Naive thymus-derived CD8-positive, alpha-beta T cell (primary cell): ENCODE results near the gene EPHX1. TPM values are rescaled to one million over a fixed set of nuclear protein-coding genes. Genes with fewer than 3 reads are reported as not detected.
A peak's percentile ranks its signal among the peaks of the same experiment; 100 is the strongest.

ENCODE experiments used
- ATAC-seq, 2 donors: fragments of 150-1000 bp; cut with Tn5 transposase in 1 of 2; sonication (Bioruptor Pico), chemical (Tn5 transposase) in 1 of 2; 1 replicate in 1 of 2; 2 replicates in 1 of 2; pipeline ENCODE4 v1.10.0; 2021; ENCODE audit warnings: mild to moderate bottlenecking in 2 of 2, moderate library complexity in 2 of 2
- POLR2A ChIA-PET: fragments of 350-600 bp; sonication (Branson Sonifier 250); formaldehyde crosslinking; loops from one replicate; lab custom pipeline; 2021; ENCODE audit warnings: antibody characterized with exemption; lab: Charles Lee
- DNase-seq, 10 donors: peaks; one replicate each; pipeline versions ENCODE4 v3.0.0 to v3.0.0-alpha.2; 2020 to 2022
- H3K27ac Mint-ChIP-seq, 10 donors: one replicate each; pipeline ENCODE4 v1.8.0; 2020 to 2022; ENCODE audit warnings: mild to moderate bottlenecking in 10 of 10, mixed read lengths in 10 of 10, moderate library complexity in 4 of 10, inconsistent platforms in 1 of 10
- H3K27me3 Mint-ChIP-seq, 5 donors: one replicate each; pipeline ENCODE4 v1.8.0; 2021 to 2022; ENCODE audit warnings: mixed read lengths in 5 of 5
- H3K36me3 Mint-ChIP-seq, 3 donors: one replicate each; pipeline ENCODE4 v1.8.0; 2020 to 2022; ENCODE audit warnings: mixed read lengths in 3 of 3, mild to moderate bottlenecking in 2 of 3, inconsistent platforms in 1 of 3
- H3K4me1 Mint-ChIP-seq, 4 donors: one replicate each; pipeline ENCODE4 v1.8.0; 2021 to 2022; ENCODE audit warnings: mixed read lengths in 4 of 4
- H3K4me3 Mint-ChIP-seq, 10 donors: one replicate each; pipeline ENCODE4 v1.8.0; 2020 to 2022; ENCODE audit warnings: mild to moderate bottlenecking in 10 of 10, mixed read lengths in 10 of 10, moderate library complexity in 6 of 10, inconsistent platforms in 1 of 10
- H3K9me3 Mint-ChIP-seq, 9 donors: one replicate each; pipeline ENCODE4 v1.8.0; 2020 to 2022; ENCODE audit warnings: mixed read lengths in 9 of 9, mild to moderate bottlenecking in 3 of 9, inconsistent platforms in 1 of 9, moderate library complexity in 1 of 9
- polyA plus RNA-seq, 3 donors: library from polyadenylated mRNA; unstranded; fragments of 300-500 nt; fragmentation: Illumina TruSeq; gene quantifications; one replicate each; pipeline ENCODE4 v1.2.3, GENCODE V29; 2021
- total RNA-seq, 8 experiments: library from RNA in 2 of 8; stranded (reverse) in 2 of 8; gene quantifications; one replicate each; pipeline ENCODE4 v1.2.3 and lab custom pipeline; 2021 to 2026

Gene EPHX1
- total and polyA plus RNA-seq, 5 experiments from 2014 or later: 1.6 to 5.9 (median 2.8) TPM

DNA sequence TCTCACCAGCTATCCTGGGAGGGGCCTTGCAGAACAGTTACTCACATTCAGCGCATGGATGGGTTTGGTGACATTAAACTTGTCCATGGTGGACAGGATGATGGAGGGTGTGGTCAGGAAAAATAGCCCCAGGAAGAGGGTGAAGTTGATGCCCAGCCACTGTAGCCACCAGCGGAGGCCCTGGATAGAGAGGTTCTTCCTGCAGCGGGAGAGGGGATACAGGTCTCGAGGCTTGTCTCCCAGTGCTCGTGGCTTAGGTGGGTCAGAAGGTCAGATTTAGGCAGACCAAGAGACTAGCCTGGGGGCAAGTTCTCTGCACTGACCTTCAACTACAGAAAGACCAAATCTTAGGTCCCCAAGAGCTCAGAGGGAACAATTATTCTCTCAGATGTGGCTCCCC lies 49.2 kb downstream of the EPHX1 start:
- no peaks in the 10 kb centered on the region for H3K27me3 Mint-ChIP-seq
- H3K27ac Mint-ChIP-seq: peak overlapping the region in 5 of 10 donors; percentile 17 to 80 (median 64)
- peak in 1 of 10 donors; percentile 54 for DNase-seq
- H3K36me3 Mint-ChIP-seq: peaks cover 4 to 97% (median 35%) of the 10 kb centered on the region in 3 donors
- H3K4me3 Mint-ChIP-seq: no peak overlapping the region
- POLR2A ChIA-PET: interaction anchor here (1.3 to 3.2 kb wide), 6 partner anchors 11 to 64 kb away, joined by 3 to 12 read pairs (median 4); partner anchors contain the start of genes PYCR2 and TMEM63A
- no peak for ATAC-seq
- H3K9me3 Mint-ChIP-seq: no peaks in the 10 kb centered on the region
- peaks cover 10 to 26% (median 20%) of the 10 kb centered on the region in 4 donors for H3K4me1 Mint-ChIP-seq

DNA sequence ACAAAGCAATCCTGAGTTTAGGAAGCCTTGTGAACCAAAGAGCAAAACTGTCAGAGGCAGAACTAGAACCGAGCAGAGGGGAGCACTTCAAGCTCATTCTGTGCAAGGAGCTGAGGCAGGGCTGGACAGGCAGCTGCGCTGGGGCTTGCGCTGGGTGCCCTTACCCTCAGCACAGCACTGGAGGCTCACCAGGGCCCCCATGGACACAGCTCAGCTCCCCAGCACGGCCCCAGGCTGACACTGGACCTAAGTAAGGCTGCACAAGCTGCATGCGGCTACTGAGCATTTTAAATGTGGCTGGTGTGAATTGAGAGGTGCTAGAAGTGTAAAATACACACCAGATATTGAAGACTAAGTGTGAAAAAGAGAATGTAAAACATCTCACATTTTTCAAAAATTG lies 50.2 kb downstream of the EPHX1 start:
- peaks cover 0 to 95% (median 29%) of the 10 kb centered on the region in 3 donors for H3K36me3 Mint-ChIP-seq
- ATAC-seq (no peak), DNase-seq (peak in 1 of 10 donors; percentile 43)
- no peaks in the 10 kb centered on the region for H3K9me3 Mint-ChIP-seq
- POLR2A ChIA-PET: interaction anchor here (1.2 to 3.2 kb wide), 6 partner anchors 10 to 37 kb away, joined by 3 to 12 read pairs (median 7); partner anchors contain the start of gene TMEM63A
- peak overlapping the region in 6 of 10 donors; percentile 34 to 75 (median 64) for H3K27ac Mint-ChIP-seq
- no peaks in the 10 kb centered on the region for H3K27me3 Mint-ChIP-seq
- H3K4me1 Mint-ChIP-seq: peaks cover 7 to 27% (median 19%) of the 10 kb centered on the region in 4 donors
- no peak overlapping the region for H3K4me3 Mint-ChIP-seq

DNA sequence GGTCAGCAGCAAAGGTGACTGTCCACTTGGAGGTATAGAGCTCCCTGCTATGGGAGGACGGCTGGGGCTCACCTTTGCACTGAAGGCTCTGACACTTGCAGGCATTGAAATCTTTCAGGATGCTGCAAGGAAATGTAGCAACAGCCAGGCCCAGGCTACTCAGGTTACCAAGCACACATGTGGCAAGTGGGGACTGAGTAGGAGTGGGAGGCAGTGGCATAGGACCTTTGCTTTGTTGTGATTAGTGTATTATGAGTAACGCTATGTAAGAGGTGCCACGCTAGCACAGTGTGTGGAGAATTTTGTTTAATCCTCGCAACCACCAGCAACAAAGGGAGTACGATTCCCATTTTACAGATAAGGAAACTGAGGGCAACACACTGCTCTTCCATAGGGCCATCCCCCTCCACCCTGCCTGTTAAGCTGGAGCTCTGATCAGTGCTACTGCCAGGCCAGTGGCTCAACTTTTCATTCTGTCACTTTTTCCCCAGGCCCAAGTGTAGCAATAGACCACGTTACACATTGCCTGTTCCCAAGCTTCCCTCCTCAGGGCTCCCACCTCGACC lies 51.0 kb downstream of the EPHX1 start:
- H3K27ac Mint-ChIP-seq: peak overlapping the region in 7 of 10 donors; percentile 4 to 75 (median 63)
- peak in 1 of 10 donors; percentile 24 for DNase-seq
- POLR2A ChIA-PET: interaction anchor here (0.8 to 3.2 kb wide), 8 partner anchors 13 to 394 kb away, joined by 3 to 12 read pairs (median 4); partner anchors contain the start of gene SRP9

DNA sequence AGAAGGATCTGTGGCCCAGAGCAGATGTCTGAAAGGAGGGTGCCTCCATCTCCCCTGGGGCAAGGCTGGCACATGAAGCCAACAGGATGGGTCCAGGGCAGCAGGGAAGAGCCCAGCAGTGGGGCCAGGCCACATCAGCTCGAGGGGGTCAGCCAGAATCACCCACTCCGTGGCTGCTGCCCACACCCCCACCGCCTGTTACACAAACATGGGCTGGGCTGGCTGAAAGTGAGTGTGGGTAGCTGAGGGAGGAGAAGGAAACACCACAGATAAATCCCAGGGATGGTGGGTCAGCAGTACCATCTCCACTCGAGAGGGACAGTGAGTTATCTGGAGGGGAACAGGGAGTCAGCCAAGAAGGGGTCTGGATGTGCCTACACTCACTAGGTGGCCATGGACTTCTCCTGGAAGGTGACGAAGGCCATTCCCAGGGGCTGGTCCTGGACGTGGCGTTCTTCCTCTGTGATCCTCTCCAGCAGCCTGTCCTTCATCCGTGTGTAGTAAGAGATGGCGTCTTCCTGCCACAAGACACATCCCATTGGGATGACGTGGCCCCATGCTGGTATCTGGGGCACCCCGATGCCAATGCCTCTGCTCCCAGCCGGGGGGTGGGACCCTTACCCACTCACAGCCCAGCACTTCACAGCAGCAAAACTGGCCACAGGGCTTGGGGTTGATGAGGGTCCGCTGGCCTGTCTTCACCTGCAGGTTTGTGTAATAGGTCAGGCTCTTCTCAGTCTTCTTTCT lies 52.1 kb downstream of the EPHX1 start:
- peak overlapping the region in 7 of 10 donors; percentile 19 to 77 (median 54) for H3K27ac Mint-ChIP-seq
- POLR2A ChIA-PET: interaction anchor here (0.8 to 5.4 kb wide), 8 partner anchors 11 to 395 kb away, joined by 3 to 35 read pairs (median 4); partner anchors contain the start of genes LEFTY1 and SRP9

More for the DNA sequence above, 51.0 kb downstream of the EPHX1 start:
- no peak for ATAC-seq
- H3K4me3 Mint-ChIP-seq: no peak overlapping the region
- peaks cover 0 to 95% (median 31%) of the 10 kb centered on the region in 3 donors for H3K36me3 Mint-ChIP-seq
- no peaks in the 10 kb centered on the region for H3K27me3 Mint-ChIP-seq
- H3K9me3 Mint-ChIP-seq: no peaks in the 10 kb centered on the region
- H3K4me1 Mint-ChIP-seq: peaks cover 10 to 33% (median 25%) of the 10 kb centered on the region in 4 donors

DNA sequence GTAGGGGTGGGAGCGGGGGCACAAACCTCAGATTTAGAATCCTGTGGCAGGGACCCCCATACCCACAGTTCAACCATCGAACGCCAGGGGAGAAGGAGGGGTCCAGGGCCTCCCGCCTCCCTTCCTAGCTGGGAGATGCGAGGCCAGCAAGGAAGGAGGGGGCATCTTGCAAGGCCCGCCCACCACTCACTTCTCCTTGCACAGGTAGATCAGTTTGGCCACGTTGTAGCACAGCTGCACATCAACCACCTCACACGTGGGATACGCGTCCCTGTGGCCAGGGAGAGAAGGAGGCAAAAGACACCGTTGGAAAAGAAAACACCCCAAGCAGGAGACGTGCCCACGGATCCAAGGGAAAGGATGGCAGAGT lies 52.6 kb downstream of the EPHX1 start:
- peak overlapping the region in 5 of 10 donors; percentile 19 to 71 (median 54) for H3K27ac Mint-ChIP-seq
- DNase-seq: peak in 1 of 10 donors; percentile 56
- H3K4me1 Mint-ChIP-seq: peaks cover 21 to 43% (median 36%) of the 10 kb centered on the region in 4 donors
- H3K9me3 Mint-ChIP-seq: no peaks in the 10 kb centered on the region
- no peak overlapping the region for H3K4me3 Mint-ChIP-seq
- no peak for ATAC-seq
- POLR2A ChIA-PET: interaction anchor here (0.9 to 5.8 kb wide), 3 partner anchors 12 to 21 kb away, joined by 4 to 92 read pairs (median 35); partner anchors contain the start of gene TMEM63A
- no peaks in the 10 kb centered on the region for H3K27me3 Mint-ChIP-seq
- H3K36me3 Mint-ChIP-seq: peaks cover 0 to 94% (median 29%) of the 10 kb centered on the region in 3 donors

More for the DNA sequence above, 52.1 kb downstream of the EPHX1 start:
- no peaks in the 10 kb centered on the region for H3K27me3 Mint-ChIP-seq
- H3K9me3 Mint-ChIP-seq: no peaks in the 10 kb centered on the region
- H3K4me3 Mint-ChIP-seq: no peak overlapping the region
- peaks cover 0 to 94% (median 29%) of the 10 kb centered on the region in 3 donors for H3K36me3 Mint-ChIP-seq
- DNase-seq (peak in 1 of 10 donors; percentile 19), ATAC-seq (no peak)
- peaks cover 19 to 37% (median 31%) of the 10 kb centered on the region in 4 donors for H3K4me1 Mint-ChIP-seq

DNA sequence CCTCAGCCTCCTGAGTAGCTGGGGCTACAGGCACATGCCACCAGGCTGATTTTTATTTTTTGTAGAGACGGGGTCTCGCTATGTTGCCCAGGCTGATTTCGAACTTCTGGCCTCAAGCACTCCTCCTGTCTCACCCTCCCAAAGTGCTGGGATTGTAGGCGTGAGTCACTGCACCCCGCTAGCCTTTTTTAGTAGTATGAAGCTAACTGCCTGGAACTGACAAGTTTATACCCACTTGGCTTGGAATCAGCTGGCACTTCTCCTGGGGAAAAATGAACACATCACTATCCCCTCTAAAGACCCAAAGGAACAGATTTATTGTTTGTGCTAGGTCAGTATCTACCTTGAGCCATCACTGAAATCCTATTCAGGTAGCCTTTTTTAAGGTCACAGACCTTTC lies 53.2 kb downstream of the EPHX1 start:
- POLR2A ChIA-PET: interaction anchor here (0.9 to 5.8 kb wide), 3 partner anchors 13 to 21 kb away, joined by 4 to 92 read pairs (median 35); partner anchors contain the start of gene TMEM63A
- no peaks in the 10 kb centered on the region for H3K9me3 Mint-ChIP-seq
- H3K27me3 Mint-ChIP-seq: no peaks in the 10 kb centered on the region
- DNase-seq: peak in 1 of 10 donors; percentile 10
- no peak overlapping the region for H3K4me3 Mint-ChIP-seq
- H3K36me3 Mint-ChIP-seq: peaks cover 0 to 94% (median 25%) of the 10 kb centered on the region in 3 donors
- H3K27ac Mint-ChIP-seq: peak overlapping the region in 4 of 10 donors; percentile 39 to 71 (median 47)
- H3K4me1 Mint-ChIP-seq: peaks cover 22 to 49% (median 37%) of the 10 kb centered on the region in 4 donors
- ATAC-seq: no peak

DNA sequence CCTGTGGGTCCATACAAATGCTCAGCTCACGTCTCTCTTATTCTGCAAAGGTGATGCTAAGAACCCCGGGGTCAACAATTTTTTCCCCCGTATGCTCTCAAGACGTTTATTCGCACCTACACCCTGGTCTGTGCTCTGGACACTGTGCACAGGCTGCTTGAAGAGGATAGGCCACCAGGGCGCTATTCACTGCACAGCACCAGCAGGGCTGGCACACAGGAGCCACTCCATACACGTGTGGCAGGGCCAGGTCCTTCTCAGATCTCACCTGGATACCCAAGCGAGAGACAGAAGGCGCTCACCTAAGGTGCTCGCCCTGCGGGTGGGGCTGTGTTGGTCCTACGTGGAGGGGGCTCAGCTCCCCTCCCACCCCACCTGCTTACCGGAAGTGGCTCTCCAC lies 55.6 kb downstream of the EPHX1 start:
- Mint-ChIP-seq H3K27me3 (no peaks in the 10 kb centered on the region), H3K9me3 (no peaks in the 10 kb centered on the region), H3K4me1 (peaks cover 22 to 55% (median 40%) of the 10 kb centered on the region in 4 donors), H3K36me3 (peaks cover 0 to 95% (median 23%) of the 10 kb centered on the region in 3 donors), H3K27ac (peak overlapping the region; percentile 82 to 95 (median 90)), H3K4me3 (peak overlapping the region in 8 of 10 donors; percentile 45 to 82 (median 74))
- POLR2A ChIA-PET: interaction anchor here (0.6 to 5.8 kb wide), 15 partner anchors 9 to 398 kb away, joined by 3 to 92 read pairs (median 5); partner anchors contain the start of genes PYCR2, SRP9 and TMEM63A
- ATAC-seq (peak in 1 of 2 donors; percentile 48), DNase-seq (peak in 1 of 10 donors; percentile 23)

DNA sequence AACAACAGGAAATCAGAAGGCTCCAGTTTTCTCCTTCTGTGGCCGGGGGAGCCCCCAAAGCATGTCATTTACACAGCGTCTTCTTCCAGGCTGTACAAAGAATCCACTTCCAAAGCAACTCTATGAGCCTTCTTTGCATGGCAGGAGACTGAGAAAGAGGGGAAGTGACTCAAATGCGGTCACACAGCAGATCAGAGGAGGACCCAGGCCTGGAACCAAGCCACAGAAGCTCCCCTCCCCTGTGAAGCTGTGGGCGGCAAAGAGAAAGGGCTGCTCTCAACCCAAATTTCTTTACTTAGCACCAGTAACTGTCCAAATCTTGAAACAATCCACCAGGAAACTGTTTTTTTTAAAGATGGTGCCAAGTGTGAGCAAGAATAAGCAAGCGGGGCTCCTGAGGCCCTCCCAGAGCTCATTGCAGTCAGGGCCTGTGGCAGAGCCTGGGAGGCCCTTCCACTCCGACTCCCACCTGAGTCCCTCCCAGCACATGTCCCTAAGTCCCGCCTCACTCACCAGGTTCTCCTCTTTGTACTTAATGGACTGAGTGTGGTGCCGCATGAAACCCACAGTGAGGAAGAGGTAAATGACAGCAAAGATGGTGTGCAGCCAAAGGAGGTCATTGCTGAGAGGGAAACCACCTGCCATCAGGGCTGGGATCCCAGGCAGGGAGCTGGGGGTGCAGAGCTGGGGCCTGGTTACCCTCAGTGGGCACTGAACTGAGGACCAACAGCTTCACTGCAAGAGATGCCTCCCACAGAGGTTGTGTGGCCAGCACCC lies 56.3 kb downstream of the EPHX1 start:
- ATAC-seq (peak; percentile 89 to 94), DNase-seq (peak; percentile 36 to 87 (median 76))
- peak overlapping the region; percentile 53 to 82 (median 74) for H3K4me3 Mint-ChIP-seq
- H3K27me3 Mint-ChIP-seq: no peaks in the 10 kb centered on the region
- no peaks in the 10 kb centered on the region for H3K9me3 Mint-ChIP-seq
- H3K4me1 Mint-ChIP-seq: peaks cover 22 to 56% (median 44%) of the 10 kb centered on the region in 4 donors
- H3K27ac Mint-ChIP-seq: peak overlapping the region; percentile 82 to 95 (median 90)
- H3K36me3 Mint-ChIP-seq: peaks cover 0 to 95% (median 20%) of the 10 kb centered on the region in 3 donors
- POLR2A ChIA-PET: interaction anchor here (0.6 to 5.8 kb wide), 15 partner anchors 8 to 426 kb away, joined by 3 to 92 read pairs (median 5); partner anchors contain the start of genes PYCR2, SRP9 and TMEM63A

DNA sequence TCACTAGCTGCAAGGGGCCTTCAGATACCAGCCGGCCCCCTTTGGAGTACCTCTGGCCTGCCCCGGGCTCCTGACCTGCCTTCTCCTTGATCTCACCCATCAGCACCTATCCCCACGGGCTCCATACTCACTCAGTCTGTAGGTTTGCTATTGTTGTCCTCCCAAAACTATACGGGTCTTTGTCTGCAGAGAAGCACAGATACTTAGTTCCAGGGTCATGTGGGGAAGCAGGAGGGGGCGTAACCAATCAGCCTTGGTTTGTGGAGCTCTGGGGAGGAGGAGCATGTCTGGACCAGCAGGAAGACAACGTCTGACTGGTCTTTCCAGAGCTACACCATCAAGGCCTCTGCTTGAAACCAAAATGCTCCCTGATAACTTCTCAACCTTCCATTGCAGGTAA lies 57.1 kb downstream of the EPHX1 start:
- Mint-ChIP-seq H3K27me3 (no peaks in the 10 kb centered on the region), H3K4me3 (peak overlapping the region; percentile 15 to 82 (median 71)), H3K27ac (peak overlapping the region; percentile 71 to 95 (median 89)), H3K36me3 (peaks cover 0 to 95% (median 18%) of the 10 kb centered on the region in 3 donors), H3K4me1 (peaks cover 24 to 61% (median 47%) of the 10 kb centered on the region in 4 donors), H3K9me3 (no peaks in the 10 kb centered on the region)
- POLR2A ChIA-PET: interaction anchor here (0.6 to 5.8 kb wide), 7 partner anchors 9 to 113 kb away, joined by 3 to 92 read pairs (median 11); partner anchors contain the start of genes SRP9 and TMEM63A
- DNase-seq (peak in 1 of 10 donors; percentile 23), ATAC-seq (no peak)

DNA sequence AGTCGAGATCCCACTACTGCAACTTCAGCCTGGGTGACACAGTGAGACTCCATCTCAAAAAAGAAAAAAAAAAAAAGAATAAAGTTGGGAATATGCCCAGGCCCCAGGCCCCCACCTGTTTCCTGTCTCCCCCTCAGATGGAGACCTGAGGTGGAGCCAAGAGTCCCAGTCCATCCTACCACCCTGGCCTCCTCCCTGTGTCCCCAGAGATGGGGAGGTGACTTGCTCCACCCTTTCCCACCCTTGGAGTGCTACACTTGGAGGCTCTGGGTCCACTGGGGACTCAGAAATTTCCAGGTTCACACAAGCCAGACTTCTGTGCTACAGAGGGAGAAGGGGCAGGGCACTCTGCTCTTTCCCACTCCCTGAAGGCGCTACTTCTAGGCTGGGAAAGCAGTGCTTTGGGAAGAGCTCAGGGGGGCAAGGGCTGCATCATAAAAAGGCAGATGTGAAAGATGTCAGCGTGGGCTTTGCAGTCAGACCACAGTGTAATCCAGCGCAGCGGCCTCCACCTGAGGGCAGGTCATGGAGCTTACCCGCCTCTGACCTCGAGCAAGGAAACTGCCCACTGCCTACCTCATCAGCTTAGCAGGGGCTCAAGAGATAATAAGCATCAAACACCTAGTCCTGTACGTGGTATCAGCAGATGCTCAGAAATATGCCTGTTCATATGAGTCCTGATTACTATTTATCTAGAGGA lies 58.9 kb downstream of the EPHX1 start:
- H3K9me3 Mint-ChIP-seq: no peaks in the 10 kb centered on the region
- H3K27me3 Mint-ChIP-seq: no peaks in the 10 kb centered on the region
- DNase-seq (no peak), ATAC-seq (no peak)
- H3K4me1 Mint-ChIP-seq: peaks cover 28 to 69% (median 52%) of the 10 kb centered on the region in 4 donors
- peaks cover 0 to 96% (median 11%) of the 10 kb centered on the region in 3 donors for H3K36me3 Mint-ChIP-seq
- POLR2A ChIA-PET: interaction anchor here (0.5 to 19.1 kb wide), 5 partner anchors 10 to 63 kb away, joined by 3 to 526 read pairs (median 12); partner anchors contain the start of genes LEFTY1 and TMEM63A
- H3K27ac Mint-ChIP-seq: peak overlapping the region in 9 of 10 donors; percentile 22 to 84 (median 55)
- H3K4me3 Mint-ChIP-seq: no peak overlapping the region
